KOPT-K1 (cell line): ENCODE measurements around the gene PEA15.
A peak's percentile ranks its signal among the peaks of the same experiment; 100 is the strongest.

Experiments used
- H3K27ac ChIP-seq: fragments of 200-600 bp; sonication (generic); 2 replicates; pipeline ENCODE4 v1.5.1; 2016; ENCODE audit warnings: antibody characterized with exemption, mild to moderate bottlenecking, low read depth, low read length; ENCODE audit not compliant: poor library complexity, severe bottlenecking
- H3K36me3 ChIP-seq: fragments of 200-600 bp; sonication (generic); 2 replicates; pipeline ENCODE4 v1.5.1; 2017; ENCODE audit warnings: antibody characterized with exemption, mild to moderate bottlenecking, low read length, moderate library complexity; ENCODE audit not compliant: insufficient read depth
- H3K9me3 ChIP-seq: fragments of 200-600 bp; sonication (generic); 2 replicates; pipeline ENCODE4 v1.5.1; 2017; ENCODE audit warnings: antibody characterized with exemption, low read length, mild to moderate bottlenecking; ENCODE audit not compliant: insufficient read depth, poor library complexity, severe bottlenecking

Gene PEA15

GRCh38 chr1:160192234-160192633 is 12.9 kb upstream of the PEA15 start:
- H3K9me3 ChIP-seq, result no peaks in the 10 kb centered on the region
- H3K36me3 ChIP-seq, result no peaks in the 10 kb centered on the region
- no peak overlapping the region for H3K27ac ChIP-seq

DNA sequence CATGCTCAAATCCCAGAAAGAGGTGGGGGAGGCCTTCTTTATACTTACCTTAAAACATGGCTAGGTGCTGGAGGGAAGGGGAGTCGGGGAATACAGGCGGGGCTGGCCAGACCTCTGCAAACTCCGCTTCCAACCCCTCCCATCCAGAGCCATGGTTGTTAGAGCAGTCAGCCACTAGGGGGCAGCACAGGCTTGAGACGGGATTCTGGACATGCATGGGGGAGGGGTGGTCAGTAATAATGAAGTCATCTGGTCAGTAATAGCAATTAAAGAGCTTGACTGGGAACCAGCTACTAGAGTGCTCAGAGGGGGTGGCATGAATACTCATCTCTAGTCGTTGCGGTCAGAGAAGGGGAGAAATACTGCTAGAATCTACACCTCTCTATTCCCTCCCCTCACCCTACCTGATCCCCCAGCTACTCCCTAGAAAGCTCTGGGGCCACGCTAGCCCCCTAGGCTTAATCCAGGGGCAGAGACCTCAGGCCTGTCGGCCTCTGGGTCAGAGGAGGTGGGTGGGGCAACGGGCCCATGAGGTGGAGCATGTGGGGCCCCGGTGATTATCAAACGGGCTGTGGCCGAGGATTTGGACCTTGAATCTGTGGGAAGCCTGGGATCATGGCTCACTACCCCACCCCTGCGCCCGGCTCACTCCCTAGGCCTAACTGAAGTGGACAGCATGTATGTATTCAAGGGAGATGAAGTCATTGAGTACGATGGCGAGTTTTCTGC is 11.9 kb upstream of the PEA15 start:
- Histone ChIP-seq H3K9me3 (no peaks in the 10 kb centered on the region), H3K36me3 (no peaks in the 10 kb centered on the region), H3K27ac (no peak overlapping the region)

DNA sequence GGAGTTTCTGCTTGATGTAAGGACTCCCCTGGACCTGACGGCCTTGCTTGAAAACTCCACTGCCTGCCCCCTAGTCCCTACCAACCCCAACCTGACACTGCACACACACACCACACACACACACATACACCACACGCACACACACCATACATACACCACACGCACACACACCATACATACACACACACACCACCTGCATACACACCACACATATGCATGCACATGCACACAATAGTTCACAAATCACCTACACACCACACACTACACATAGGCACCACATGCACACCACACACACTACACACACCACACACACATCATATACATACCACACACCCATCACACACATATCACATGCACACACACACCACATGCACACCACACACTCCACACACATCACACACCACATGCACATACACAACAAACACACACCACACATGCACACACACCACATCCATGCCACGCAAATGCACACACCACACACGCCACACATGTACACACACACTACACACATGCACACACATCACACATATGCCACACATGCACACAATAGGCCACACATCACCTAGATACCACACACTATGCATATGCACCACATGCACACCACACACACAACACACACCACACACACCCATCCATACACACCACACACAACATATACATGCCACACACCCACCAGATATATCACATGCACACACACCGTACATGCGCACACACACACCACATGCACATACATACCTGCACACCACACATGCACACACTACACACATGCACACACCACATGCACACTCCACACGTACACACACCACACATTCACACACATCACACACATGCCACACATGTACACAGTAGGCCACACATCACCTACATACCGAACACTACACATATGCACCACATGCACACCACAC is 11.1 kb upstream of the PEA15 start:
- Histone ChIP-seq H3K9me3 (no peaks in the 10 kb centered on the region), H3K27ac (no peak overlapping the region), H3K36me3 (no peaks in the 10 kb centered on the region)

- Histone ChIP-seq H3K27ac (no peak overlapping the region), H3K36me3 (no peaks in the 10 kb centered on the region), H3K9me3 (no peaks in the 10 kb centered on the region)
Observed at GRCh38 chr1:160194737-160195059, 10.5 kb upstream of the PEA15 start.

DNA sequence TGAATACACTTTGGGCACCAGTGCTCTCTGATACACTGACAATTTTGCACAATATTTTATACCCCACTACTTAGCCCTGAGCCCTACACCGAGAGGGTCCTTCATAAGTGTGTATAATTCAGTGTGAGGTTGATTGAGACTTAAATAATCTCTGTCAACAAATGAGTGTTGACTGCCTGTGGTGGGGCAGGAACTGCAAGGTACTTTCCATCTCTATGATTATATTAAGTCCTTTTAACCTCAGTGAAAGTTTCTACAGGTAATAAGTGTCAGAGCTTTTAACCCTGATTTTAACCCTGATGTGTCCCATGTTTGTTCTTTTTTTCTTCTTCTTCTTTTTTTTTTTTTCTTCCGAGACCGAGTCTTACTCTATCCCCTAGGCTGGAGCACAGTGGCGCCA is 9.0 kb upstream of the PEA15 start:
- no peaks in the 10 kb centered on the region for H3K36me3 ChIP-seq
- H3K9me3 ChIP-seq, result no peaks in the 10 kb centered on the region
- H3K27ac ChIP-seq, result no peak overlapping the region

DNA sequence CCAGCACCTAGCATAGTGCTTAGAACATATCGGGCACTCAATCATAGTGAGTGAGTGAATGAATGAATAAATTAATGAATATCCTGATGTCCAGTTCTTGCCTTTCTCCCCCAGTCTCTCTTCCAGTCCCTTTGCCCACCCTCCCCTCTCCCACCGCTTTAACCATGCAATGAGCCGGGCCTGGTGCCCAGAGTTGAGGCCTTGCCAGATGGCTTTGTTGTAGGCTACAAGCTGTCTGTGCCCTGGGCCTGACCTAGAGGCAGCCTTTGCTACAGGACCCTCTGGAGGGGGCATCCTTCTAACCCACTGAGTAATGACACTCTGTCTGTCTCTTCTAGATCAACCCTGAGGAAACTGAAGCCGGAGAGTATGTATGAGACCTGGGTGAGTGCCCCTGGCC is 8.0 kb upstream of the PEA15 start:
- no peaks in the 10 kb centered on the region for H3K9me3 ChIP-seq
- H3K27ac ChIP-seq, result no peak overlapping the region
- H3K36me3 ChIP-seq, result no peaks in the 10 kb centered on the region

DNA sequence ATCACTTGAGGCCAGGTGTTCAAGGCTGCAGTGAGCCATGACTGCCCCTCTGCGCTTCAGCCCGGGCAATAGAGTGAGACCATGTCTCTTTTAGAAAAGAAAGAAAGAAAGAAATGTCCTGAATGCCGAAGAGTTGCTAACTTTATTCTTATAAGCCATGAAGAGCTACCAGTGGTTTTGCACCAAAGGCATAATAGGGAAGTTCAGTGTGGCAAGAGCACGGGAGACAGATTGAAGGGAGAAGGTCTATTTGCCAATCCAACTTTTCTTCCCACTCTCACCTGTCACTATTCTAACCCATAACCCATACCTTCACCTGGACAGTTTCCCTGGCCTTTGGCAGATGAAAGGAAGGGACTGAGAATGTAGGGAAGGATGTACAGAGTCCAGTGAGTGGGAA is 4.4 kb upstream of the PEA15 start:
- H3K9me3 ChIP-seq, result no peaks in the 10 kb centered on the region
- H3K36me3 ChIP-seq, result no peaks in the 10 kb centered on the region
- no peak overlapping the region for H3K27ac ChIP-seq

GRCh38 chr1:160204526-160205241 is 500 bp upstream of the PEA15 start:
- Histone ChIP-seq H3K36me3 (peaks cover 12% of the 10 kb centered on the region; the same call in 1 of the 2 replicates), H3K9me3 (no peaks in the 10 kb centered on the region), H3K27ac (no peak overlapping the region)

DNA sequence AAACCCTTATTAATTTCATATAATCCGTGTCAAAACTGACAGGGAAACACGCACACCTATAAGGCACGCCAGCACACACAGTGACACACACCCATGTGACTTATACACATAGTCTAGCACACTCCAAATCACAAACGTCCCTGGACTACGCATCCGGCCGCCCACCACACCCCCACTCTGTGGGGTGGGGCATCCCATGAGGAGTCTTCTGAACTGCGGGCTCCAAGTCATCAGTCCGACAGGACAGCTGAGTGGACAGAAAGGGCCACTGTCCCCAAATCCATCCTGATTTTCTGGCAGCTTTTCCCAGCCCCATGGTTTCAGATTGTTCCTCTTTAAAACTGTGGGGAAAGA is 829 bp downstream of the PEA15 start:
- Histone ChIP-seq H3K9me3 (no peaks in the 10 kb centered on the region), H3K36me3 (peaks cover 22% of the 10 kb centered on the region; the same call in 1 of the 2 replicates), H3K27ac (peak overlapping the region; percentile 66)

DNA sequence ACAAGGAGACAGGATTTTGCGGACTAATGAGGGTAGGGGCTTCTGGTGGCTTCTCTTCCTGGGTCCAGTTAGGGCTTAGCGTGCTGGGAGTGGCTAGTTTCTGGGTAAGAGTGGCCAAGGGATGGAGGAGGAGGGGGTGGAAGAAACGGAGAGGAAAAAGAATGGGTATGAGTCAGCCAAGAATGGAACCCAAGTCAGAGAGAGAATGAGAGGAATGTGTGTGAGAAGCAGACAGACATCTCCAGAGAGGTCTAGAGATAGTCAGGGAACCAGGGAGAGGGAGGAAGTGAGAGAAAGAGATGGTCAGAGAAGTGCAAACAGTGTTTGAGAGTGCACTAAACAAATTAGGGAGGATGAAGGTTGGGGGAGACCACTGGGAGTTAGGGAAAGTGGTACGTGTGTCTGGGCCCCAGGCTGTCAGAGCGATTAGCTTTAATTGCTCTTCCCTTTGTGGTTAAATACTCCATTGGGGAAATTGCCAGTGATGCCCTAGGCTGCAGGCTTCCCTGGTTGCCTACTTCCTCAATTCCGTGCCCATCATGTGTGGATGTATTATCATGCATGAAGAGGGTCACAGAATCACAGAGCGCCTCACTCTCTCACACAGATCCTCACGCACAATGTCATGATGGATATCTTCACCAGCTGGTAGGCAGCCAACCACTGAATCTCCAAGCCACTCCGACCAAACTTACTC is 1.4 kb downstream of the PEA15 start:
- peaks cover 24% of the 10 kb centered on the region for H3K36me3 ChIP-seq
- H3K27ac ChIP-seq, result no peak overlapping the region

DNA sequence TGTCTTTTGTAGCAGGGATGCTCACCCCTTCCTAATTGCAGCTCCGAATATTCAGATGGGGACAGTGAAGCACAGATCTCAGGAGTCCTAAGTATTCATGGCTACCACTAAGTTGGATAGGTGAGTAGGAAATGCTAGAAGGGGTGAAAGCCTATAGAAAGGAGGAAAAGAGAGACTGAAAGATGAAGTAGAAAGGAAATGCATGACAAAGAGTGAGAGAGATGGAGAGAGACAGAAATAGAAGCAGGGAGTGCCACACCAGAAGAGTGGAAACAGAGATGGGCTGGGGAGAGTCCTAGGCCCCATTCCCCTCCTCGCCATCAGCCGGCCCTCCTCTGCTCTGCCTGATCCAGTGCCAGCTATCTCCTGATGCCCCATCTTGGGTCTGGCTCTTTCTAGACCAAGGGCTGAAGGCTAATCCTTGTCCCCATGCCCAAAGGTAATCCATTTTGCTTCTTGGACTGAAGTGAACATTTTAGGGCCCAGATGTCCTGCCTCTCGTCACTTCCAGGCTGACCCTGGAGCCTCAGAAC is 2.0 kb downstream of the PEA15 start:
- H3K9me3 ChIP-seq, result no peaks in the 10 kb centered on the region
- H3K27ac ChIP-seq, result no peak overlapping the region
- peaks cover 30% of the 10 kb centered on the region for H3K36me3 ChIP-seq

More for the DNA sequence above, 1.4 kb downstream of the PEA15 start:
- no peaks in the 10 kb centered on the region for H3K9me3 ChIP-seq

GRCh38 chr1:160207771-160208556 is 2.8 kb downstream of the PEA15 start:
- Histone ChIP-seq H3K36me3 (peaks cover 38% of the 10 kb centered on the region), H3K27ac (no peak overlapping the region)

DNA sequence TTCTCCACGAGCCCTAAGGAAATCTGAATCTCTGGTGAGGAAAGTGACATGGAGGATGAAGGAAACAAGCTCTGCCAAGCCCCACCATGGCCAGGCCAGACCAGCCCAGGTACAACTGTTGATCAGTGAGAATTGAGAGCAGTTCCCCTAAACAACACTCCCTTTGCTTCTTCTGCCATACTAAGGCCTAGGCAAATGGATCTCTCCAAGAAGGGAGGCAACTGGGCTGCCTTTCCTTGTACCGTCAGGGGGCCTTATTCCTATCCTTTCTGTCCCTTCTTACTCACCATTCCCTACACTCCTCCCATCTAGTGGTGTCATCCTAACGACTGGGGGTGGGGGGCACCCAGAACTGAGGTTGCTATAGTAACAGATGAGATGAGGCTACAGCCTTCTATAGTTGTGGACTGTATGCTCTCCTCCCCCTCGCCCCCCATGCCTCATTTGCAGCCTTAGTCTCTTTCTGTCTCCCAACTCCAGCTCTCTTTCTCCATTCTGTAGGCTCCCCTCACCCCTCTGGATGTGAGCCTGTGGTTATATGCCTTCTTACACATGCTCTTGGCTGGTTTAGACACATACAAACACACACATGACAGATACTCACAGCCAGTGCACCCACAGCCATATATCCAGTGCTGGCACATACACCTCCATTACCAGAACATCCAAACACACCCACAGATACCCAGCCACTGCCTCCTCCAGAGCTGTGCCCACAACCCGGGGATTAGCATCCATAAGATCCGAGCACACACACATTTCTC is 3.6 kb downstream of the PEA15 start:
- no peak overlapping the region for H3K27ac ChIP-seq
- H3K9me3 ChIP-seq, result no peaks in the 10 kb centered on the region
- peaks cover 45% of the 10 kb centered on the region for H3K36me3 ChIP-seq

More at GRCh38 chr1:160207771-160208556, 2.8 kb downstream of the PEA15 start:
- no peaks in the 10 kb centered on the region for H3K9me3 ChIP-seq
